Keratinocyte (primary cell): ENCODE data around the gene ALK. TPM values are rescaled to one million over a fixed set of nuclear protein-coding genes. Genes with fewer than 3 reads are reported as not detected.

Experiments used
- DNase-seq: peaks from one replicate; pipeline ENCODE4 v3.0.0-alpha.2; 2011; ENCODE audit warnings: low read depth, missing footprints, low spot score
- FAIRE-seq: peaks from 2 replicates; lab custom pipeline; 2011; peaks lifted over from hg19 to GRCh38; lab: Jason Lieb, UNC
- H2AFZ ChIP-seq: 2 replicates; pipeline ENCODE4 v1.6.0; 2012; ENCODE audit warnings: low read length, control low read depth, inconsistent platforms; ENCODE audit not compliant: control insufficient read depth
- H3K27ac ChIP-seq: 2 replicates; pipeline ENCODE4 v1.5.1; 2011; ENCODE audit warnings: low read length; ENCODE audit not compliant: control insufficient read depth, insufficient read depth
- H3K27me3 ChIP-seq: 3 replicates; pipeline ENCODE4 v1.6.0; 2011; ENCODE audit warnings: low read length; ENCODE audit not compliant: control insufficient read depth, insufficient read depth; ENCODE audit errors: extremely low read depth
- H3K36me3 ChIP-seq, 2 experiments: 2 replicates in 1 of 2; 3 replicates in 1 of 2; pipeline ENCODE4 v1.5.1; 2011; ENCODE audit warnings: low read length in 2 of 2, mild to moderate bottlenecking in 1 of 2; ENCODE audit not compliant: control insufficient read depth in 2 of 2, insufficient read depth in 2 of 2; ENCODE audit errors: extremely low read depth in 1 of 2
- H3K4me1 ChIP-seq: 3 replicates; pipeline ENCODE4 v1.5.1; 2011; ENCODE audit warnings: low read length; ENCODE audit not compliant: control insufficient read depth, insufficient read depth; ENCODE audit errors: extremely low read depth
- H3K4me2 ChIP-seq: 3 replicates; pipeline ENCODE4 v1.6.0; 2011; ENCODE audit warnings: low read depth, low read length; ENCODE audit not compliant: control insufficient read depth, insufficient read depth; ENCODE audit errors: extremely low read depth
- H3K4me3 ChIP-seq, 3 experiments: fragments of 200-600 bp in 1 of 3; sonication (generic) in 1 of 3; 2 replicates in 2 of 3; 3 replicates in 1 of 3; pipeline ENCODE4 v1.5.1; 2011 to 2016; ENCODE audit warnings: low read length in 3 of 3, mild to moderate bottlenecking in 3 of 3, control low read depth in 2 of 3, inconsistent platforms in 1 of 3, low read depth in 1 of 3, mixed read lengths in 1 of 3, mixed run types in 1 of 3, moderate library complexity in 1 of 3; ENCODE audit not compliant: control insufficient read depth in 2 of 3, insufficient read depth in 2 of 3; ENCODE audit errors: extremely low read depth in 1 of 3
- H3K79me2 ChIP-seq: 2 replicates; pipeline ENCODE4 v1.6.0; 2012; ENCODE audit warnings: low read length; ENCODE audit not compliant: control insufficient read depth, insufficient read depth
- H3K9ac ChIP-seq: 3 replicates; pipeline ENCODE4 v1.6.0; 2011; ENCODE audit warnings: low read length; ENCODE audit not compliant: control insufficient read depth, insufficient read depth; ENCODE audit errors: extremely low read depth
- H3K9me1 ChIP-seq: 3 replicates; pipeline ENCODE4 v1.6.0; 2011; ENCODE audit warnings: low read length; ENCODE audit not compliant: control insufficient read depth, insufficient read depth; ENCODE audit errors: extremely low read depth
- H3K9me3 ChIP-seq: 2 replicates; pipeline ENCODE4 v1.5.1; 2012; ENCODE audit warnings: low read depth, low read length; ENCODE audit not compliant: control insufficient read depth
- H4K20me1 ChIP-seq: 3 replicates; pipeline ENCODE4 v1.6.0; 2011; ENCODE audit warnings: low read length; ENCODE audit not compliant: control insufficient read depth, insufficient read depth; ENCODE audit errors: extremely low read depth
- EZH2 ChIP-seq: IDR thresholded peaks from one replicate; pipeline ENCODE4 v1.6.1; 2012; ENCODE audit warnings: inconsistent platforms, mild to moderate bottlenecking, low read length, moderate library complexity
- dilution Hi-C: fragments of 300-500 bp; cut with MboI; formaldehyde crosslinking; loops from one replicate; pipeline ENCODE4 v1.7.0; 2020; ENCODE audit warnings: low sequenced_read_pairs; ENCODE audit not compliant: extremely low pct_ligation_motif_present
- polyA plus RNA-seq, 5 experiments: library from polyadenylated mRNA; depleted of rRNA in 3 of 5; stranded (reverse) in 3 of 5; stranded (forward) in 1 of 5; unstranded in 1 of 5; fragments of >200 nt; gene quantifications; 1 replicate in 1 of 5; 2 replicates in 3 of 5; 3 replicates in 1 of 5; pipeline versions ENCODE4 v1.2.1 to v1.2.3, GENCODE V29; 2011 to 2012; ENCODE audit warnings: missing spikeins in 2 of 5, low read depth in 1 of 5, low replicate concordance in 1 of 5
- TF ChIP-seq, protein P1 (sequence below), 3 experiments: IDR thresholded peaks in 1 of 3; conservative IDR thresholded peaks in 1 of 3; optimal IDR thresholded peaks in 1 of 3; 2 replicates in 2 of 3; 3 replicates in 1 of 3; pipeline versions ENCODE3 to v1.5.1; 2011; ENCODE audit warnings: low read length in 3 of 3, mild to moderate bottlenecking in 3 of 3, moderate library complexity in 2 of 3, control low read depth in 1 of 3, inconsistent platforms in 1 of 3; ENCODE audit not compliant: insufficient read depth in 2 of 3; ENCODE audit errors: extremely low read depth in 1 of 3

ALK gene
- polyA plus RNA-seq, 1 donor (not counting 4 experiments of a cell fraction or from before 2014, with no cell fraction given) = not detected

DNA sequence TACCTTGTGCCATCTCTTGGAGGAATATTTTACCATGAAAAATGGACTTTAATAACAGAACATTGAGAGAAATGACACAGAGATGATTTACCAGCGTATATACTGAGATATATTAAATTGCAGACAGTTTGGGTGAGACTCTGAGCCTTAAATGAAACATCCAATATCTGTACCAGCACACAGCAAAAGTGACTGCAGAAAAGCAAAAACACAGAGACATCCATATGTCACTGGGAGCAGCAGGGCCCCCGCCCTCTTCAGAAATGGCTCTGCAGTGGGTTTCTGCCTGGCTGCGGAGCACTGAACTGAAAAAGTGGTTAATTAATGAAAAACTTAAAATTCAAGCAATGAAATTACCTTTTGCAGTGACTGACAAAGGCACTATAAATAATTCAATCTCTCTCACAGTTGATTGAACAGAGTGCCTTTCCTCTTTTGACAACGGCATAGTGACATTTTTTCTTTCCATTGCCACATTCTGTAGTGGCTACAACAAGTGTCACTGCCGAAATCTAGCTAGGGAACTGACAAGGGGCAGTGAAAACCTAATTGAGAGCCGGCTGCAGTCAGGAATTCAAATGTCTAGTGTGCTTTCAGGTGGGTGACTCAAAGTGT is 353.4 kb downstream of the ALK start:
- Histone ChIP-seq H2AFZ (no peak overlapping the region), H3K4me2 (no peak overlapping the region), H3K27me3 (peaks cover 7% of the 10 kb centered on the region), H3K4me3 (no peak overlapping the region), H4K20me1 (no peaks in the 10 kb centered on the region), H3K9ac (no peak overlapping the region), H3K27ac (no peak overlapping the region), H3K9me3 (no peaks in the 10 kb centered on the region), H3K79me2 (no peaks in the 10 kb centered on the region), H3K4me1 (no peaks in the 10 kb centered on the region), H3K36me3 (no peaks in the 10 kb centered on the region), H3K9me1 (no peaks in the 10 kb centered on the region)
- TF ChIP-seq, protein P1, sequence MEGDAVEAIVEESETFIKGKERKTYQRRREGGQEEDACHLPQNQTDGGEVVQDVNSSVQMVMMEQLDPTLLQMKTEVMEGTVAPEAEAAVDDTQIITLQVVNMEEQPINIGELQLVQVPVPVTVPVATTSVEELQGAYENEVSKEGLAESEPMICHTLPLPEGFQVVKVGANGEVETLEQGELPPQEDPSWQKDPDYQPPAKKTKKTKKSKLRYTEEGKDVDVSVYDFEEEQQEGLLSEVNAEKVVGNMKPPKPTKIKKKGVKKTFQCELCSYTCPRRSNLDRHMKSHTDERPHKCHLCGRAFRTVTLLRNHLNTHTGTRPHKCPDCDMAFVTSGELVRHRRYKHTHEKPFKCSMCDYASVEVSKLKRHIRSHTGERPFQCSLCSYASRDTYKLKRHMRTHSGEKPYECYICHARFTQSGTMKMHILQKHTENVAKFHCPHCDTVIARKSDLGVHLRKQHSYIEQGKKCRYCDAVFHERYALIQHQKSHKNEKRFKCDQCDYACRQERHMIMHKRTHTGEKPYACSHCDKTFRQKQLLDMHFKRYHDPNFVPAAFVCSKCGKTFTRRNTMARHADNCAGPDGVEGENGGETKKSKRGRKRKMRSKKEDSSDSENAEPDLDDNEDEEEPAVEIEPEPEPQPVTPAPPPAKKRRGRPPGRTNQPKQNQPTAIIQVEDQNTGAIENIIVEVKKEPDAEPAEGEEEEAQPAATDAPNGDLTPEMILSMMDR (optimal IDR thresholded peaks at IDR 0.05 in 1 of 3, IDR thresholded peaks at IDR 0.05 in 1 of 3, conservative IDR thresholded peaks at IDR 0.05 in 1 of 3; ENCODE audit: extremely low read depth in 1 of 3, insufficient read depth in 2 of 3, low read length in 3 of 3) = no peak
- TF ChIP-seq EZH2 = no peak
- FAIRE-seq (no peak), DNase-seq (no peak)
- dilution Hi-C loops = no loop called here

DNA sequence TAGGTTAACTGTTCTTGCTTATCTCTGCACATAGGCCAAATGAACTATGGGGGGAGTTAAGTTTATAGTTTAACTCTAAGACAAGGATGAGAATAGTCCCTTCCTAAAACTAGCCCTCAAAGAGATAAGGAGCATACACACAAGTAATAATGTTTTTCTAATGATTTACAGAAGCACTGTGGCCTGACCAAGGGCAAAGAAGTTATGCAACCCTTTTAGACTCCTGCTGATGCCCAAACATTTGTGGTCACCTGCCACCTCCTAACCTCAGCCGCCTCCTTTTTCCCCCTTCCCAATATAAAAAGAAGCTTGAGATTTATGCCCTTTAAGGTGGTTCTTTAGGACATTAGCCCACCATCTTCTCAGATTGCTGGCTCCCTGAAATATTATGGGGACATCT is 357.7 kb downstream of the ALK start:
- Histone ChIP-seq H3K9ac (no peak overlapping the region), H3K27ac (no peak overlapping the region), H3K36me3 (no peaks in the 10 kb centered on the region), H3K9me3 (no peaks in the 10 kb centered on the region), H4K20me1 (no peaks in the 10 kb centered on the region), H3K4me1 (no peaks in the 10 kb centered on the region), H3K4me3 (no peak overlapping the region), H3K4me2 (no peak overlapping the region), H3K27me3 (no peaks in the 10 kb centered on the region), H2AFZ (no peak overlapping the region), H3K9me1 (no peaks in the 10 kb centered on the region), H3K79me2 (no peaks in the 10 kb centered on the region)
- FAIRE-seq (no peak), DNase-seq (no peak)
- TF ChIP-seq EZH2 = no peak
- TF ChIP-seq, protein P1 (optimal IDR thresholded peaks at IDR 0.05 in 1 of 3, IDR thresholded peaks at IDR 0.05 in 1 of 3, conservative IDR thresholded peaks at IDR 0.05 in 1 of 3; ENCODE audit: extremely low read depth in 1 of 3, insufficient read depth in 2 of 3, low read length in 3 of 3) = no peak
- dilution Hi-C loops = no loop called here
